Measurements from ENCODE around the gene COL15A1. TPM values are rescaled to one million over a fixed set of nuclear protein-coding genes. Genes with fewer than 3 reads are reported as not detected.

The COL15A1 gene
- total and polyA plus RNA-seq, 10 donors: 0.33 to 9.3 (median 2.1) TPM

- no peaks in the 10 kb centered on the region for H3K27me3 ChIP-seq (replicated peaks in 1 of 7)
- H3K4me1 ChIP-seq: peaks cover 37 to 79% (median 57%) of the 10 kb centered on the region in 6 donors
- TF ChIP-seq POLR2AphosphoS5 (IDR thresholded peaks at IDR 0.05): peak in 1 of 3 donors; percentile 70
- TF ChIP-seq CTCF (IDR thresholded peaks at IDR 0.05 in 8 of 11, conservative IDR thresholded peaks at IDR 0.05 in 3 of 11): no peak
- TF ChIP-seq POLR2A (IDR thresholded peaks at IDR 0.05): no peak
- intact Hi-C loops (cut with DNase I; ENCODE audit: low total_unique reads): no loop called here
- H3K27ac ChIP-seq: peak overlapping the region; percentile 81 to 92 (median 89)
- DNase-seq: peak; percentile 83
- 23 to 39% (median 35%) methylated on average over 7 of the region's 7 CpGs for WGBS, 5 donors
- H3K36me3 ChIP-seq: no peaks in the 10 kb centered on the region
- peak overlapping the region in 5 of 8 donors; percentile 6 to 47 (median 15) for H3K4me3 ChIP-seq
- no peaks in the 10 kb centered on the region for H3K9me3 ChIP-seq
Observed at GRCh38 chr9:99057665-99058625, 114.2 kb downstream of the COL15A1 start.

GRCh38 chr9:99058964-99059921 is 115.5 kb downstream of the COL15A1 start:
- peak; percentile 83 for DNase-seq
- intact Hi-C loops (cut with DNase I; ENCODE audit: low total_unique reads): no loop called here
- Histone ChIP-seq H3K4me3 (peak overlapping the region in 2 of 8 donors; percentile 17 to 47), H3K27ac (peak overlapping the region; percentile 81 to 92 (median 89)), H3K4me1 (peaks cover 36 to 66% (median 48%) of the 10 kb centered on the region in 6 donors), H3K36me3 (no peaks in the 10 kb centered on the region), H3K9me3 (no peaks in the 10 kb centered on the region), H3K27me3 (replicated peaks in 1 of 7) (no peaks in the 10 kb centered on the region)
- TF ChIP-seq POLR2AphosphoS5 (IDR thresholded peaks at IDR 0.05): peak in 1 of 3 donors; percentile 78
- TF ChIP-seq POLR2A (IDR thresholded peaks at IDR 0.05): no peak
- TF ChIP-seq CTCF (IDR thresholded peaks at IDR 0.05 in 8 of 11, conservative IDR thresholded peaks at IDR 0.05 in 3 of 11): peak in 1 of 11 experiments; percentile 17
- 25 to 31% (median 28%) methylated on average over 8 of the region's 8 CpGs for WGBS, 5 donors

- intact Hi-C loops (cut with DNase I; ENCODE audit: low total_unique reads): no loop called here
- Histone ChIP-seq H3K36me3 (no peaks in the 10 kb centered on the region), H3K9me3 (no peaks in the 10 kb centered on the region), H3K4me3 (no peak overlapping the region), H3K27me3 (replicated peaks in 1 of 7) (no peaks in the 10 kb centered on the region), H3K27ac (peak overlapping the region in 7 of 8 donors; percentile 85 to 92 (median 90)), H3K4me1 (peaks cover 36 to 55% (median 48%) of the 10 kb centered on the region in 6 donors)
- 91 to 97% (median 95%) methylated on average over 2 of the region's 2 CpGs for WGBS, 5 donors
- TF ChIP-seq CTCF (IDR thresholded peaks at IDR 0.05 in 8 of 11, conservative IDR thresholded peaks at IDR 0.05 in 3 of 11): no peak
- TF ChIP-seq POLR2AphosphoS5 (IDR thresholded peaks at IDR 0.05): no peak
- TF ChIP-seq POLR2A (IDR thresholded peaks at IDR 0.05): no peak
- DNase-seq: no peak
Observed at GRCh38 chr9:99060621-99061020, 116.9 kb downstream of the COL15A1 start.

All from spleen (tissue), 11 donors.